ENCODE measurements around the gene LONP1. TPM values are rescaled to one million over a fixed set of nuclear protein-coding genes. Genes with fewer than 3 reads are reported as not detected.
A peak's percentile ranks its signal among the peaks of the same experiment; 100 is the strongest.
"Not testable (repeated sequence)": the region's sequence is repeated elsewhere in the genome, so short reads cannot be mapped to it uniquely, and the experiment has no call there.

LONP1 gene
- total RNA-seq, 1 donor from 2014 or later: 64.4 TPM

- Mint-ChIP-seq H3K4me1 (ENCODE audit: unreplicated experiment) (no peaks in the 10 kb centered on the region), H3K27ac (ENCODE audit: unreplicated experiment) (no peak overlapping the region), H3K36me3 (ENCODE audit: low read depth, unreplicated experiment) (no peaks in the 10 kb centered on the region), H3K27me3 (ENCODE audit: unreplicated experiment) (peaks cover 6% of the 10 kb centered on the region), H3K9me3 (ENCODE audit: unreplicated experiment) (no peaks in the 10 kb centered on the region), H3K4me3 (ENCODE audit: unreplicated experiment) (no peak overlapping the region)
- no peak for DNase-seq (ENCODE audit: low spot score)
- TF ChIP-seq, protein P1, sequence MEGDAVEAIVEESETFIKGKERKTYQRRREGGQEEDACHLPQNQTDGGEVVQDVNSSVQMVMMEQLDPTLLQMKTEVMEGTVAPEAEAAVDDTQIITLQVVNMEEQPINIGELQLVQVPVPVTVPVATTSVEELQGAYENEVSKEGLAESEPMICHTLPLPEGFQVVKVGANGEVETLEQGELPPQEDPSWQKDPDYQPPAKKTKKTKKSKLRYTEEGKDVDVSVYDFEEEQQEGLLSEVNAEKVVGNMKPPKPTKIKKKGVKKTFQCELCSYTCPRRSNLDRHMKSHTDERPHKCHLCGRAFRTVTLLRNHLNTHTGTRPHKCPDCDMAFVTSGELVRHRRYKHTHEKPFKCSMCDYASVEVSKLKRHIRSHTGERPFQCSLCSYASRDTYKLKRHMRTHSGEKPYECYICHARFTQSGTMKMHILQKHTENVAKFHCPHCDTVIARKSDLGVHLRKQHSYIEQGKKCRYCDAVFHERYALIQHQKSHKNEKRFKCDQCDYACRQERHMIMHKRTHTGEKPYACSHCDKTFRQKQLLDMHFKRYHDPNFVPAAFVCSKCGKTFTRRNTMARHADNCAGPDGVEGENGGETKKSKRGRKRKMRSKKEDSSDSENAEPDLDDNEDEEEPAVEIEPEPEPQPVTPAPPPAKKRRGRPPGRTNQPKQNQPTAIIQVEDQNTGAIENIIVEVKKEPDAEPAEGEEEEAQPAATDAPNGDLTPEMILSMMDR (IDR thresholded peaks at IDR 0.05; ENCODE audit: unreplicated experiment): no peak
These were observed 22.1 kb upstream of the LONP1 start for GRCh38 chr19:5742051-5742450.

- TF ChIP-seq, protein P1 (IDR thresholded peaks at IDR 0.05; ENCODE audit: unreplicated experiment): no peak
- Mint-ChIP-seq H3K36me3 (ENCODE audit: low read depth, unreplicated experiment) (no peaks in the 10 kb centered on the region), H3K4me1 (ENCODE audit: unreplicated experiment) (no peaks in the 10 kb centered on the region), H3K27me3 (ENCODE audit: unreplicated experiment) (peaks cover 8% of the 10 kb centered on the region), H3K4me3 (ENCODE audit: unreplicated experiment) (no peak overlapping the region), H3K27ac (ENCODE audit: unreplicated experiment) (no peak overlapping the region), H3K9me3 (ENCODE audit: unreplicated experiment) (no peaks in the 10 kb centered on the region)
- DNase-seq (ENCODE audit: low spot score): no peak
These were observed 18.5 kb upstream of the LONP1 start for GRCh38 chr19:5738423-5738822.

DNA sequence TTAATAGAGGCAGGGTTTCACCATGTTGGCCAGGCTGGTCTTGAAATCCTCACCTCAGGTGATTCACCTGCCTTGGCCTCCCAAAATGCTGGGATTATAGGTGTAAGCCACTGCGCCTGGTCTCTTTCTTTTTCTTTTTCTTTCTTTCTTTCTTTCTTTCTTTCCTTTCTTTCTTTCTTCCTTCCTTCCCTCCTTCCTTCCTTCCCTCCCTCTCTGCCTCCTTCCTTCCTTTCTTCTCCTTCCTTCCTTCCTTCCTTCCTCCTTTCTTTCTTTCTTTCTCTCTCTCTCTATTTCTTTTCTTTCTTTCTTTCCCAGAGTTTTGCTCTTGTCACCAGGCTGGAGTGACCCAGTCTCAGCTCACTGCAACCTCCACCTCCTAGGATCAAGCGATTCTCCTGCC lies 13.2 kb upstream of the LONP1 start:
- DNase-seq (ENCODE audit: low spot score); H3K36me3 Mint-ChIP-seq (ENCODE audit: low read depth, unreplicated experiment); H3K27ac Mint-ChIP-seq (ENCODE audit: unreplicated experiment); H3K27me3 Mint-ChIP-seq (ENCODE audit: unreplicated experiment); H3K9me3 Mint-ChIP-seq (ENCODE audit: unreplicated experiment); H3K4me3 Mint-ChIP-seq (ENCODE audit: unreplicated experiment); H3K4me1 Mint-ChIP-seq (ENCODE audit: unreplicated experiment): not testable (repeated sequence)

- H3K27ac Mint-ChIP-seq (ENCODE audit: unreplicated experiment): no peak overlapping the region
- H3K4me3 Mint-ChIP-seq (ENCODE audit: unreplicated experiment): no peak overlapping the region
- no peaks in the 10 kb centered on the region for H3K27me3 Mint-ChIP-seq (ENCODE audit: unreplicated experiment)
- DNase-seq (ENCODE audit: low spot score): no peak
- no peaks in the 10 kb centered on the region for H3K4me1 Mint-ChIP-seq (ENCODE audit: unreplicated experiment)
- no peaks in the 10 kb centered on the region for H3K36me3 Mint-ChIP-seq (ENCODE audit: low read depth, unreplicated experiment)
- no peaks in the 10 kb centered on the region for H3K9me3 Mint-ChIP-seq (ENCODE audit: unreplicated experiment)
- TF ChIP-seq, protein P1 (IDR thresholded peaks at IDR 0.05; ENCODE audit: unreplicated experiment): no peak
These were observed 7.6 kb upstream of the LONP1 start for GRCh38 chr19:5727453-5728050.

- Mint-ChIP-seq H3K27ac (ENCODE audit: unreplicated experiment) (peak overlapping the region; percentile 92), H3K27me3 (ENCODE audit: unreplicated experiment) (peaks cover 15% of the 10 kb centered on the region), H3K4me3 (ENCODE audit: unreplicated experiment) (peak overlapping the region; percentile 95), H3K4me1 (ENCODE audit: unreplicated experiment) (peaks cover 13% of the 10 kb centered on the region), H3K9me3 (ENCODE audit: unreplicated experiment) (no peaks in the 10 kb centered on the region), H3K36me3 (ENCODE audit: low read depth, unreplicated experiment) (peaks cover 4% of the 10 kb centered on the region)
- no peak for DNase-seq (ENCODE audit: low spot score)
- TF ChIP-seq, protein P1 (IDR thresholded peaks at IDR 0.05; ENCODE audit: unreplicated experiment): no peak
These were observed 529 bp downstream of the LONP1 start for GRCh38 chr19:5719274-5719960.
